GM21786 (cell line): ENCODE data around the gene ELMO1.

Source experiments
- ATAC-seq: cut with Tn5 transposase; IDR thresholded peaks from one replicate; pipeline ENCODE4 v1.9.1; 2021; ENCODE audit not compliant: unreplicated experiment

ELMO1 gene

DNA sequence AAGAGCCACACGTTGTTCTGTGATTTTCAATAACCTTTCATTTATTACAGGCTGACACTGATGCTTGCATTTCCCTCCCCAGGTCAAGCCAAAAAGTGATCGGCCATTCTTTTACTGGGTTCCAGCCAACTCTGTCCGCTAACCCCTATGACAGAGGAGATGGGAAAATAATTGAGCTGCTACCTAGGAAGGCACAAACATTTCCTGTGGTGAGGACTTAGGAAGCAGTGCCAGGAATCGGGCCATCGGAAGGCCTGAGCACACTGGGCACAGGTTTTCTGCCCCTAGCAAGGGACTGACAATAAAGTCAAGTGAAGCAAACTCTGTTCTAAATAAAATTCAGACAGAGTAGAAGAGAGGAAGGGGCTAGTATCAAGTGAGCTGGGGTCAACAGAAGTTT, 411.4 kb downstream of the ELMO1 start:
- no peak for ATAC-seq

- no peak for ATAC-seq
These were observed 413.0 kb downstream of the ELMO1 start for GRCh38 chr7:37035631-37036030.

DNA sequence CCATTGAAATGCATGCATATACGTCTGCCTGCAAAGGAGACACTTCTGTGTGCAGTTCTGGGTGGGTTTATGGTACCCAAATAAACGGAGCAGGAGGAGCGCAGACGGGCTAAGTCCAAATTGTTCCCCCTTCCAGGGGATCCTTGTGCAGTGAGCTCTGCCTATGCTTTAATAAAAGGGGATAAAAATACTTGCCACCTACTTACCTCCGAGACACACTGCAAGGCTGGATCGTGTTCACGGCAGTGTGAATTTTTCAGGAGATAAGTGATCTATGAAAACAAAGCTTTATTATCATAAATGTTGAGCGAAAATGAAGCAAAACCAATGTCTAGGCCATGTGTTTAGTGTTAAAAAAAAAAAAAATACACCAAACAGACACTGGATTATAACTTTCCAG, 415.5 kb downstream of the ELMO1 start:
- ATAC-seq: no peak

DNA sequence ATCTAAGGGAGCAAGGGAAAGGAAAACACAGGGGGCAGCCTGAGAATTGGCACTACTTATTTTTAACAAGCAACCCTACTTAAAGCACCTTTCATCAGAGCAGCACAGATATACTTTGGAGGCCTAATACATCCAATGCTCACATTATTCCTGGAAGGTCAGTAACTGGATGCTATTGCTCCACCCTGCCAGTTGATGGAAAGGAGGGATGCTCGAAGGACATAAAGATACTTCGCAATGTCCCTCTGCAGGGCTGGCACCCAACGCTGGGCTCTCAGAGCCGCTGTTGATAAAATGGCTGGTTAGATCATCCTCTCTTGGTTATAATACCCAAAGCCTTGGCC, 416.4 kb downstream of the ELMO1 start:
- ATAC-seq: no peak

DNA sequence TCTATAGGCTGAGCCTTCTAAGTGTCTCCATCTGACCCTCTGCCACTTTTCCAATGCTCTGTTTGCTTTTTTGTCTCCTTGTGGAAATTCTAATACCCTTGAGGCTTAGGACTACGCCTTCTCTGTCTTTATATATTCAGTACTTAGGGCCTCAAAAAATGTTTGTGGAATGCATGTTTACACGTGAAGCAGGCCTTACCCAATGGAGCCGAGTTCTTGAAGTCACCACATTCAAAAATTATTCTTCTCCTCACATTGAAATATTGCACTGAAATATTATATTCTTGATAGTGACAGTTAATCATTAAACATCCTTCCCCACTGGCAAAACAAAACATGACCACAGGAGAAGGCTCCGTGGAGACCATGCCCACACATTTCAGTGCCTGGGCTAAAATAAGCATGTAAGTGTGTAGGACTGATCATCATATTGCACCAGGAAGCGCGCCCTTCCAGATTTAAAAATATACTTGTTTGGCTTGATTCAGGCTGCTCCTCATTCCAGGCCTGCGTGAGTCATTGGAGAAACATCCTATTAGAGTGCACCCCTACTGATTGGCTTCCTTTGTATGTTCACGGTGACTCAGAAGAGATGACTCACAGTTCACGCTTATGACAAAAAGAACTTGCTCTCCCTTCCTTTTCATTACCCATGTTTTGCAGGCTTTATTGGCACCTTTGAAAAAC, 416.9 kb downstream of the ELMO1 start:
- no peak for ATAC-seq

- no peak for ATAC-seq
These were observed 419.7 kb downstream of the ELMO1 start for GRCh38 chr7:37028909-37029440.

DNA sequence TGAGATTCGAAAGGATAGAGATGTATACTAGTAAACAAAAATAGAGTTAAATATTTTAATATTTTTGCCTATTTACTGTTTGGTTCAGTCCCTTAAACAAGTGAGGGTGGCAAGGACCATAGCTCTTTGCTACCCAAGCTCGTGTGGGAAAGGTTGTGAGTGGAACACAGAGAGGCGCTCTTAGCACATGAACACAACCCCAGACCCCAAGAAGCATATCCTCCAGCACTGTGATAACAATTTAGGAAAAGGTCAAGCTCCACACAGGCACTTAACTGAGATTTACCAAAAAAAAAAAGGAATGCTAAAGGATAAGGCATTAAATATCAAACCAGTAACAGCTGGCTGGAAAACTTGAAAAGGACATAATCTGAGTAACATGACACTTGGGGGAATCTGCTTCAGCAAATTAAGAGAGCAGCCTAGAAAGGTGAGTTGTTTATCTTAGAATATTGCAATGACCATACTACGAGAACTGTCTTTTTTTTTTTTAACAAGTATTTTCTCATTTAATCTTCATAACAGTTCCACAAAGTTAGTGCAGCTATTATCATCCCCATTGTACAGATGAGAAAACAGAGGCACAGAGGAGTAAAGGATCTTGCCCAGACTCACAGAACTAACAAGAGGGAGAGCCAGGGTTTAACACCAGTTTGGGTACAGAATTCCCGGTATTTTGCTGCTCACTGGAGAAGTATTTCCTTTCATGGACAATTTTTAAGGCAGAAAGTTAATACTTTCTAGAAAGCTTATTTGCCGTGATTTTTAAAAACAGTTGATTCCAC, 420.9 kb downstream of the ELMO1 start:
- ATAC-seq: no peak

GRCh38 chr7:37027104-37027503, 421.6 kb downstream of the ELMO1 start:
- ATAC-seq: no peak

DNA sequence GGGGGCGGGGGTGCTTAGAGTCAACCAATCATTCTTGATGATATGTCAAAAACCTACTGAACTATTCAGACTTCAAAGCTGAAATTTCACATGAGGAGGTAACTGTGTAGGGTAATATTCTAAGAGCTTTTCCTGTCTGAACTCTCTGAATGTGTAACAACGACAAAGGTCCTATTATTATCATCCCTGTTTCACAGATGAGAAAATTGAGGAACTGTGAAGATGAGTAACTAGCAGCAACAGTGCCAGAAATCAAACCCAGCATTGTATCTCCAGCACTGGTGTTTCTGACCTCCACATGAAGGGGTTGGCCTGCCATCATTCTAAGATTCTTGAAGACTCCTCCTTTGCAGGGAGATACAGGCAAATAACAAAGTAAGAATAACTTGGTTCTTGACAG, 429.7 kb downstream of the ELMO1 start:
- ATAC-seq: no peak

GRCh38 chr7:37016064-37016878, 432.4 kb downstream of the ELMO1 start:
- ATAC-seq: no peak

GRCh38 chr7:37015353-37016034, 433.2 kb downstream of the ELMO1 start:
- ATAC-seq: no peak

- ATAC-seq: no peak
These were observed 434.9 kb downstream of the ELMO1 start for GRCh38 chr7:37013771-37014170.

DNA sequence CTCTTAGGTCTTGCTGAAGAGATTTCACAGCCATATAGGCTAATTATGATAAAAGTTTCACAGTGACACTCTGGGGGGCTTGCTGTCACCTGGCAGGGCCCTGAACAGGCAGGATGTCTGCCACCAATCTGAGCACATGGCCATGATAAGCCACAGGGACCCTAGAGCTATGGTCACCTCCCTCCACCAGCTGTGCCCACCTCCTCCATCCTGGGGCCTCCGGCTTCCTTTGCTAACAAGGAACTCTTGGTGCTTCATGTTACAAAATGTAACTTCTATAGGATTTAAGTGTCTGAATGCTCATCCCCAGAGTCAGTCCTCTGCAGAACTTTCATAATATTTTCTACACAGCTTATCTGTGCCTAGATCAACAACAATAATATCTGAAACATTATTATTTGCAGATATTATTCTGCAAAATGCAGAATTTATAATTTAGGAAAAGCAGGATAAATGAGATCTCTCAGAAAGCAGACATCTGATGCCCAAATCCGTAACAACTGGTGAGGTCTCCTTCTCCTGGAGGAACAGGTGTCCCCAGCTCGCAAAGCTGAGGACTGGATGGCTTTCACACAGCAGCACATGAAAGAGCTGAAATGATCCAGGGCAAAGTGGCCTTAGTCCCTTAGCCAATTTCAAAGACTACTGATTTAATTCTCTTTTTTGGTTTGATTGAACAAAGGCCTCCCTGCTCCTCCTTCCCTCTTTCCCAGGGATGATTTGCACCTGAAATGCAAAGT, 437.3 kb downstream of the ELMO1 start:
- no peak for ATAC-seq

DNA sequence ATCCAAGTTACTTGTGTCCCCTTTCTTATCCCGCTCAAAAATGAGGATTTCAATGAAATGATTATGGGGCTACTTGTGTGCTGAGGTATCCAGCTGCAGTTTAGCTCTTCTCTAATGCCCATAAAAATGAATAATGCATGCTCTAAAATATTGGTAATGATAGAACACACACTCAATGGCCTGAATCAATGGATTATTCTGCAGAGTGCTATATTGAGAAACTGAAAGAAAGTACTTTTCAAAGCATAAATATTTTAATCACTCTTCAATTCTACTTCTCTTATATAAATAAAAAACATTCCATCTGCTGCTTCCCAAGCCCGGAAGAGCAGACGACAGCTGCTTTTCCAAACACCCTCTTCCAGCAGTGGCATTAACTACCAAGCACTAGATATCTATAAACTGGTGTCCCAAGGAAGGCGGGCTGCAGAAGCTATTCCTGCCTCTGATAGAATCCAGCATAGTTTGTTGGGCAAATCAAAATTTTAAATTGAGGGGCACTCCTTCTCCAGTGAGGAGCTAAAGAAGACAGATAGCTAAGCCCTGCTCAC, 439.5 kb downstream of the ELMO1 start:
- no peak for ATAC-seq

GRCh38 chr7:37007691-37008090, 441.0 kb downstream of the ELMO1 start:
- no peak for ATAC-seq

DNA sequence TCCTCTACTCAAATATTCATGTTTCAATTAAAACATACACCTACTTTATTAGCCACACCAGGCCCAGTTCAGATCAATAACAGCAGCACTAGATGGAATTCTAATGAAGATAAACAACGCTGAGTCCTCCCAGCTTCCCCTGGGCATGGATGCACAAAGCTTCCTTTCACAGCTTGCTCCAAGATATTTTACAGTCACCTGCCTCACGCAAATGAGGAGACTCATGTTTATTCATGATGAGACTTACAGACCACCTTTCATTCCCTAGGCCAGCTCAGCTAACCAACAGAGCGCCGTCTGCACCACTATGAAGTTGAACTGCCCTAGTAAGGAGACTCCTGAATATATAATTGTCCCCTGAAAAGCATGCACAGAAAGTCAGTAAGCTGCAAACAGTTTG, 441.4 kb downstream of the ELMO1 start:
- ATAC-seq: no peak

GRCh38 chr7:37006764-37007163, 441.9 kb downstream of the ELMO1 start:
- no peak for ATAC-seq

DNA sequence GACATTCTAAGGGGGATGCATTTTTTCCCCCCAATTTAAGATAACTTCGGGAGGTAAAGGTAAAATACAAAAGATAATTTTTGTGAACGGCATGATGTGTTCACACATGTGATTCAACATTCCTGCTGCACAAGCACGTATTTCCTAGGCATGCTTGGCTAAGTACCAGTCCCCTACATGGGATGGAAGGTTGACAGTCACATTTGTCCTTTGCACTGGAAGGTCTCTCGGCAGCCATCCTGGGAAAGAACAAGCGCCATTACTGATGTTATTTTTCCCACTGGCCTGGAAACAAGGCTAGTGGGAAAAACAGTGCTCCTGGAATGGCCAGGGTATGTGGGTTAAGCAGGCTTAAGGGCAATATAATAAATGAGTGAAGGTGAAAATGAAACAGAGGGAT, 448.2 kb downstream of the ELMO1 start:
- ATAC-seq: no peak

- no peak for ATAC-seq
These were observed 448.8 kb downstream of the ELMO1 start for GRCh38 chr7:36999626-37000485.
